K562 (cell line): Measurements from ENCODE around the gene TMEM144. TPM values are rescaled to one million over a fixed set of nuclear protein-coding genes. Genes with fewer than 3 reads are reported as not detected.

Experiments
- ATAC-seq: fragments of 200-7000 bp; cut with Tn5 transposase; 3 replicates; pipeline ENCODE4 v1.9.1; 2020; ENCODE audit warnings: moderate library complexity
- BruUV-seq: library from RNA; stranded (reverse); fragments of 400-500 nt; replicated peaks from 2 replicates; lab custom pipeline; 2021; lab: Mats Ljungman, UMichigan
- CTCF ChIA-PET: fragments of 300-600 bp; formaldehyde crosslinking; extraction: SDS; loops from one replicate; lab custom pipeline; 2021; ENCODE audit warnings: low intra/inter-chr PET ratio; lab: Yijun Ruan, JAX
- POLR2A ChIA-PET: fragments of 300-600, 350-650 bp; sonication (Branson Sonifier 250); formaldehyde crosslinking; extraction: SDS; loops from one replicate; lab custom pipeline; 2021; ENCODE audit warnings: antibody characterized with exemption, inconsistent platforms; lab: Yijun Ruan, JAX
- DNase-seq, 4 experiments: peaks; one replicate each; pipeline versions ENCODE4 v3.0.0 to v3.0.0-alpha.2; 2011 to 2018; ENCODE audit warnings: low spot score in 3 of 4, mixed read lengths in 3 of 4; ENCODE audit errors: extremely low read depth in 1 of 4
- FAIRE-seq: peaks from 2 replicates; lab custom pipeline; 2011; peaks lifted over from hg19 to GRCh38; lab: Jason Lieb, UNC
- H2AFZ ChIP-seq: 2 replicates; pipeline ENCODE4 v1.6.0; 2011; ENCODE audit warnings: low read depth, low read length, control low read depth, inconsistent platforms
- H3K27ac ChIP-seq: fragments of 200-600 bp; 3 replicates; pipeline ENCODE4 v1.8.0; 2011; ENCODE audit warnings: low read depth, mild to moderate bottlenecking, control low read depth, inconsistent platforms, low read length, moderate library complexity, mixed read lengths; ENCODE audit errors: extremely low read depth
- H3K27me3 ChIP-seq, 2 experiments: fragments of 300-600 bp in 1 of 2; 2 replicates in 1 of 2; 3 replicates in 1 of 2; pipeline versions ENCODE4 v1.6.0 to v1.8.0; 2011; ENCODE audit warnings: inconsistent platforms in 2 of 2, low read length in 2 of 2, mild to moderate bottlenecking in 1 of 2, mixed read lengths in 1 of 2, moderate library complexity in 1 of 2; ENCODE audit not compliant: control insufficient read depth in 2 of 2, insufficient read depth in 2 of 2
- H3K36me3 ChIP-seq: fragments of 300-600 bp; 3 replicates; pipeline ENCODE4 v1.8.0; 2011; ENCODE audit warnings: mild to moderate bottlenecking, low read length, inconsistent platforms; ENCODE audit not compliant: control insufficient read depth, insufficient read depth
- H3K4me1 ChIP-seq, 2 experiments: fragments of 200-600 bp in 1 of 2; replicated peaks in 1 of 2; 2 replicates in 1 of 2; 3 replicates in 1 of 2; pipeline versions ENCODE4 v1.5.1 to v1.8.0; 2011; ENCODE audit warnings: inconsistent platforms in 2 of 2, low read length in 2 of 2, mild to moderate bottlenecking in 1 of 2, mixed read lengths in 1 of 2, moderate library complexity in 1 of 2; ENCODE audit not compliant: control insufficient read depth in 2 of 2, insufficient read depth in 2 of 2
- H3K4me2 ChIP-seq: 2 replicates; pipeline ENCODE4 v1.6.1; 2011; ENCODE audit warnings: low read length, control low read depth, inconsistent platforms, mixed read lengths; ENCODE audit not compliant: insufficient read depth
- H3K4me3 ChIP-seq: fragments of 200-600 bp; sonication (generic), shearing (Covaris generic); 2 replicates; pipeline ENCODE4 v1.5.1; 2016; ENCODE audit warnings: control low read depth, inconsistent platforms
- H3K79me2 ChIP-seq: fragments of 200-600 bp; 3 replicates; pipeline ENCODE4 v1.8.0; 2011; ENCODE audit warnings: low read length, inconsistent platforms; ENCODE audit not compliant: control insufficient read depth, insufficient read depth
- H3K9ac ChIP-seq, 2 experiments: 2 replicates each; pipeline versions ENCODE4 v1.6.0 to v1.6.1; 2011; ENCODE audit warnings: low read depth in 2 of 2, low read length in 2 of 2, control low read depth in 1 of 2, inconsistent platforms in 1 of 2, mild to moderate bottlenecking in 1 of 2, mixed read lengths in 1 of 2; ENCODE audit not compliant: insufficient read depth in 1 of 2
- H3K9me1 ChIP-seq: one replicate; pipeline ENCODE4 v1.6.0; 2011; ENCODE audit warnings: inconsistent platforms, mild to moderate bottlenecking, low read length, moderate library complexity; ENCODE audit not compliant: control insufficient read depth, insufficient read depth
- H3K9me3 ChIP-seq: replicated peaks from 2 replicates; pipeline ENCODE4 v1.5.1; 2011; ENCODE audit warnings: low read depth, low read length, inconsistent platforms; ENCODE audit not compliant: control insufficient read depth, insufficient read depth
- H4K20me1 ChIP-seq: replicated peaks from 2 replicates; pipeline ENCODE4 v1.6.1; 2011; ENCODE audit warnings: low read length, inconsistent platforms, mixed read lengths; ENCODE audit not compliant: control insufficient read depth, insufficient read depth
- ARID3B ChIP-seq: fragments of 250-450 bp; sonication (Bioruptor Pico); IDR thresholded peaks from 2 replicates; pipeline ENCODE4 v1.4.0; 2020; ENCODE audit warnings: borderline replicate concordance
- BMI1 ChIP-seq: fragments of 150-350 bp; IDR thresholded peaks from 2 replicates; pipeline ENCODE4 v1.6.1; 2014; ENCODE audit warnings: low read length
- CHAMP1 ChIP-seq: fragments of 450-650 bp; IDR thresholded peaks from 2 replicates; pipeline ENCODE4 v1.6.1; 2016; ENCODE audit warnings: mild to moderate bottlenecking
- CREBBP ChIP-seq: IDR thresholded peaks from one replicate; pipeline ENCODE4 v1.6.1; 2012; ENCODE audit warnings: low read depth, mild to moderate bottlenecking, control low read depth, inconsistent platforms, low read length
- EWSR1 ChIP-seq: fragments of 450-650 bp; IDR thresholded peaks from 2 replicates; pipeline ENCODE4 v1.6.1; 2018; ENCODE audit warnings: borderline replicate concordance, mild to moderate bottlenecking, low read depth, moderate library complexity; ENCODE audit not compliant: partially characterized antibody
- FIP1L1 ChIP-seq: fragments of 200-400 bp; formaldehyde crosslinking; IDR thresholded peaks from 2 replicates; pipeline ENCODE4 v1.6.1; 2018; ENCODE audit warnings: mild to moderate bottlenecking, low read depth, low read length; ENCODE audit not compliant: poor library complexity, severe bottlenecking
- FOSL1 ChIP-seq: fragments of 200-800 bp; sonication (Bioruptor generic); conservative IDR thresholded peaks from 2 replicates; pipeline ENCODE4 v1.6.1; 2016; ENCODE audit warnings: missing genetic modification characterization, missing compliant biosample characterization
- HOXB6 ChIP-seq: fragments of 250-450 bp; sonication (Bioruptor Pico); IDR thresholded peaks from 2 replicates; pipeline ENCODE4 v1.5.1; 2022; ENCODE audit warnings: mild to moderate bottlenecking, borderline replicate concordance
- KHSRP ChIP-seq: fragments of 450-650 bp; IDR thresholded peaks from 2 replicates; pipeline ENCODE4 v1.6.1; 2017
- KLF1 ChIP-seq: fragments of 450-650 bp; IDR thresholded peaks from 2 replicates; pipeline ENCODE4 v1.6.1; 2016; ENCODE audit warnings: missing genetic modification characterization, missing compliant biosample characterization
- NR0B1 ChIP-seq: fragments of 450-650 bp; IDR thresholded peaks from one replicate; pipeline ENCODE4 v1.6.1; 2018; ENCODE audit warnings: mild to moderate bottlenecking, moderate library complexity; ENCODE audit not compliant: partially characterized antibody
- POLR2AphosphoS5 ChIP-seq: IDR thresholded peaks from 2 replicates; pipeline ENCODE4 v1.6.1; 2011; ENCODE audit warnings: mild to moderate bottlenecking, low read depth, low read length, moderate library complexity; ENCODE audit not compliant: control insufficient read depth, insufficient read depth
- RBM22 ChIP-seq: fragments of 200-400 bp; formaldehyde crosslinking; IDR thresholded peaks from 2 replicates; pipeline ENCODE4 v1.6.1; 2018; ENCODE audit warnings: low read length, low read depth; ENCODE audit not compliant: poor library complexity, severe bottlenecking
- SMAD4 ChIP-seq: fragments of 250-450 bp; sonication (Bioruptor Pico); conservative IDR thresholded peaks from 2 replicates; pipeline ENCODE4 v1.8.0; 2021; ENCODE audit warnings: inconsistent platforms, mild to moderate bottlenecking, moderate library complexity
- SMARCA4 ChIP-seq: fragments of 450-650 bp; IDR thresholded peaks from 2 replicates; pipeline ENCODE4 v1.6.1; 2016
- SP2 ChIP-seq: IDR thresholded peaks from 2 replicates; pipeline ENCODE4 v1.6.1; 2011; ENCODE audit warnings: mild to moderate bottlenecking, low read depth, low read length, moderate library complexity; ENCODE audit not compliant: poor library complexity, severe bottlenecking; ENCODE audit errors: extremely low read depth
- ZNF717 ChIP-seq: fragments of 250-450 bp; sonication (Bioruptor Pico); IDR thresholded peaks from 2 replicates; pipeline ENCODE4 v1.5.0; 2021
- ZNF76 ChIP-seq: fragments of 250-450 bp; sonication (Bioruptor Pico); IDR thresholded peaks from 2 replicates; pipeline ENCODE4 v1.4.0; 2020; ENCODE audit warnings: mild to moderate bottlenecking, moderate library complexity, borderline replicate concordance
- WGBS: fragments of 100-300 bp; shearing (Covaris generic); methylation state at CpG from one replicate; pipeline ENCODE4 v1.1.6; 2016; ENCODE audit warnings: low coverage, mixed read lengths; ENCODE audit not compliant: insufficient coverage; ENCODE audit errors: missing lambda C conversion rate; 5-methylcytosine and 5-hydroxymethylcytosine counted together
- in situ Hi-C: fragments of 300-500 bp; cut with MboI; formaldehyde crosslinking; loops from 4 replicates; pipeline ENCODE4 v1.15.0; 2018; ENCODE audit warnings: inconsistent platforms, mixed read lengths
- intact Hi-C: fragments of 100-400 bp; cut with micrococcal nuclease; formaldehyde crosslinking; loops from 2 replicates; pipeline ENCODE4 v1.14.2; 2022
- polyA plus RNA-seq, 8 experiments: library from polyadenylated mRNA; depleted of rRNA in 4 of 8; stranded (reverse) in 5 of 8; unstranded in 3 of 8; fragments of >200 nt; fragmentation: Nextera tagmentation in 2 of 8; fragmentation: Illumina TruSeq in 1 of 8; extraction: Ambion mirVana in 2 of 8; extraction: Trizol in 1 of 8; gene quantifications; 2 replicates each; pipeline versions ENCODE4 v1.2.1 to v1.2.3, GENCODE V29; 2011 to 2014; ENCODE audit warnings: inconsistent platforms in 1 of 8, missing spikeins in 1 of 8
- total RNA-seq, 7 experiments: library from RNA; depleted of rRNA in 6 of 7; stranded (reverse); fragments of >200 nt in 6 of 7; fragmentation: Illumina TruSeq in 2 of 7; extraction: Trizol in 2 of 7; gene quantifications; 2 replicates each; pipeline versions ENCODE4 v1.2.1 to v1.2.3, GENCODE V29; 2011 to 2021; ENCODE audit warnings: low replicate concordance in 1 of 7

Gene TMEM144
- total and polyA plus RNA-seq, 9 of the 15 experiments (the other 6 are each of a cell fraction or from before 2014, with no cell fraction given) = 4.0 to 12.0 (median 6.1) TPM

GRCh38 chr4:158238575-158238974 is 28.3 kb downstream of the TMEM144 start:
- no peak for FAIRE-seq
- intact Hi-C loops = no loop called here
- no peak for ATAC-seq
- in situ Hi-C loops = loop anchor here (25.0 kb wide), 1 partner anchor 974 kb away; no protein-coding TSS in a partner anchor
- Histone ChIP-seq H3K79me2 (no peaks in the 10 kb centered on the region), H3K4me2 (no peak overlapping the region), H4K20me1 (no peaks in the 10 kb centered on the region), H3K9ac (no peak overlapping the region), H3K27me3 (no peaks in the 10 kb centered on the region), H3K36me3 (peaks cover 9% of the 10 kb centered on the region; the same call in 1 of the 3 replicates), H3K27ac (no peak overlapping the region), H2AFZ (no peak overlapping the region), H3K4me3 (no peak overlapping the region), H3K4me1 (no peaks in the 10 kb centered on the region), H3K9me3 (no peaks in the 10 kb centered on the region), H3K9me1 (no peaks in the 10 kb centered on the region)
- TF ChIP-seq BMI1 = no peak
- TF ChIP-seq CREBBP = no peak
- TF ChIP-seq SMARCA4 = no peak
- TF ChIP-seq POLR2AphosphoS5 = no peak
- TF ChIP-seq CHAMP1 = no peak
- TF ChIP-seq HOXB6 (CRISPR knock-in tag) = no peak
- no peak for TF ChIP-seq ARID3B
- TF ChIP-seq SP2 = no peak
- no peak for TF ChIP-seq SMAD4 (CRISPR knock-in tag)
- no peak for TF ChIP-seq FIP1L1
- TF ChIP-seq EWSR1 = no peak
- TF ChIP-seq ZNF717 (CRISPR knock-in tag) = no peak
- no peak for TF ChIP-seq RBM22
- no peak for TF ChIP-seq NR0B1
- no peak for TF ChIP-seq KLF1
- TF ChIP-seq ZNF76 = no peak
- no peak for TF ChIP-seq KHSRP
- TF ChIP-seq FOSL1 (tag) = no peak
- CTCF ChIA-PET = no interaction called here
- no peak for DNase-seq
- POLR2A ChIA-PET = no interaction called here
- BruUV-seq = no TSS peak
- WGBS = 46% methylated on average over 1 of the region's 1 CpG
